ENCODE measurements around the gene PRKAR1B.

DNA sequence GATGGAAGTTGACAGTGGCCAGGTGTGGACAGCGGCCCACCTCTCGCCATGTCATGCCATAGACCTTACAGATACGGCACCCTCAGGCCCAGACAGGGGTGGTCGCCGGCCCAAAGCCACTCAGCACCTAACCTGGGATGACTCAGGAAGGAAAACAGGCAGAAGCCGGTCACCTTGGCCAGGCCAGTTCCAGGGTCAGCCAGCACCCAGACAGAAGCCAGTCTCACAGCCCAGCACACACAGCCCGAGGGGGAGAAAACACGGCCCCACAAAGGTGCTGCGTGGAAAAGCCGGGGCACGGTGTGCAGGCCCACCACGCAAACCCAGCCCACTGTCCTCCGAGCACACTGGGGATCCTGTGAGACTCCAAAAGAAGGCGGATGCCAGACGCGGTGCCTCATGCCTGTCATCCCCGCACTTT is 95.8 kb downstream of the PRKAR1B start:
- TF ChIP-seq, protein P1, sequence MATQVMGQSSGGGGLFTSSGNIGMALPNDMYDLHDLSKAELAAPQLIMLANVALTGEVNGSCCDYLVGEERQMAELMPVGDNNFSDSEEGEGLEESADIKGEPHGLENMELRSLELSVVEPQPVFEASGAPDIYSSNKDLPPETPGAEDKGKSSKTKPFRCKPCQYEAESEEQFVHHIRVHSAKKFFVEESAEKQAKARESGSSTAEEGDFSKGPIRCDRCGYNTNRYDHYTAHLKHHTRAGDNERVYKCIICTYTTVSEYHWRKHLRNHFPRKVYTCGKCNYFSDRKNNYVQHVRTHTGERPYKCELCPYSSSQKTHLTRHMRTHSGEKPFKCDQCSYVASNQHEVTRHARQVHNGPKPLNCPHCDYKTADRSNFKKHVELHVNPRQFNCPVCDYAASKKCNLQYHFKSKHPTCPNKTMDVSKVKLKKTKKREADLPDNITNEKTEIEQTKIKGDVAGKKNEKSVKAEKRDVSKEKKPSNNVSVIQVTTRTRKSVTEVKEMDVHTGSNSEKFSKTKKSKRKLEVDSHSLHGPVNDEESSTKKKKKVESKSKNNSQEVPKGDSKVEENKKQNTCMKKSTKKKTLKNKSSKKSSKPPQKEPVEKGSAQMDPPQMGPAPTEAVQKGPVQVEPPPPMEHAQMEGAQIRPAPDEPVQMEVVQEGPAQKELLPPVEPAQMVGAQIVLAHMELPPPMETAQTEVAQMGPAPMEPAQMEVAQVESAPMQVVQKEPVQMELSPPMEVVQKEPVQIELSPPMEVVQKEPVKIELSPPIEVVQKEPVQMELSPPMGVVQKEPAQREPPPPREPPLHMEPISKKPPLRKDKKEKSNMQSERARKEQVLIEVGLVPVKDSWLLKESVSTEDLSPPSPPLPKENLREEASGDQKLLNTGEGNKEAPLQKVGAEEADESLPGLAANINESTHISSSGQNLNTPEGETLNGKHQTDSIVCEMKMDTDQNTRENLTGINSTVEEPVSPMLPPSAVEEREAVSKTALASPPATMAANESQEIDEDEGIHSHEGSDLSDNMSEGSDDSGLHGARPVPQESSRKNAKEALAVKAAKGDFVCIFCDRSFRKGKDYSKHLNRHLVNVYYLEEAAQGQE (IDR thresholded peaks at IDR 0.05; ENCODE audit: insufficient read depth in 1 of 2, low read depth in 2 of 2, low read length in 1 of 2) = no peak
- TF ChIP-seq, protein P2, sequence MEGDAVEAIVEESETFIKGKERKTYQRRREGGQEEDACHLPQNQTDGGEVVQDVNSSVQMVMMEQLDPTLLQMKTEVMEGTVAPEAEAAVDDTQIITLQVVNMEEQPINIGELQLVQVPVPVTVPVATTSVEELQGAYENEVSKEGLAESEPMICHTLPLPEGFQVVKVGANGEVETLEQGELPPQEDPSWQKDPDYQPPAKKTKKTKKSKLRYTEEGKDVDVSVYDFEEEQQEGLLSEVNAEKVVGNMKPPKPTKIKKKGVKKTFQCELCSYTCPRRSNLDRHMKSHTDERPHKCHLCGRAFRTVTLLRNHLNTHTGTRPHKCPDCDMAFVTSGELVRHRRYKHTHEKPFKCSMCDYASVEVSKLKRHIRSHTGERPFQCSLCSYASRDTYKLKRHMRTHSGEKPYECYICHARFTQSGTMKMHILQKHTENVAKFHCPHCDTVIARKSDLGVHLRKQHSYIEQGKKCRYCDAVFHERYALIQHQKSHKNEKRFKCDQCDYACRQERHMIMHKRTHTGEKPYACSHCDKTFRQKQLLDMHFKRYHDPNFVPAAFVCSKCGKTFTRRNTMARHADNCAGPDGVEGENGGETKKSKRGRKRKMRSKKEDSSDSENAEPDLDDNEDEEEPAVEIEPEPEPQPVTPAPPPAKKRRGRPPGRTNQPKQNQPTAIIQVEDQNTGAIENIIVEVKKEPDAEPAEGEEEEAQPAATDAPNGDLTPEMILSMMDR (IDR thresholded peaks at IDR 0.05) = no peak
